NCI-H345 treated with DMSO at 0.1 percent for 48 hours (cell line): Measurements from ENCODE around the gene UNC79.

ENCODE experiments used
- DNase-seq: peaks from one replicate; lab custom pipeline; 2025; ENCODE audit not compliant: unreplicated experiment; lab: John Stamatoyannopoulos, UW

UNC79 gene

GRCh38 chr14:93745603-93746273, 315.0 kb downstream of the UNC79 start:
- DNase-seq, result no peak

GRCh38 chr14:93747102-93747501, 316.4 kb downstream of the UNC79 start:
- DNase-seq, result no peak

GRCh38 chr14:93747560-93747959, 316.8 kb downstream of the UNC79 start:
- DNase-seq, result no peak

GRCh38 chr14:93748208-93749075, 317.7 kb downstream of the UNC79 start:
- no peak for DNase-seq

GRCh38 chr14:93749076-93749420, 318.3 kb downstream of the UNC79 start:
- DNase-seq, result no peak

GRCh38 chr14:93751946-93752655, 321.4 kb downstream of the UNC79 start:
- no peak for DNase-seq

- no peak for DNase-seq
These were observed 322.3 kb downstream of the UNC79 start for GRCh38 chr14:93752980-93753561.

GRCh38 chr14:93753647-93754046, 322.9 kb downstream of the UNC79 start:
- DNase-seq, result no peak

- DNase-seq, result no peak
These were observed 326.5 kb downstream of the UNC79 start for GRCh38 chr14:93757206-93757605.
